22Rv1 (cell line): Measurements from ENCODE around the gene TOMM7.

Experiments used
- ZFX ChIP-seq: fragments of 450-650 bp; IDR thresholded peaks from 2 replicates; pipeline ENCODE4 v1.6.1; 2017; ENCODE audit warnings: antibody characterized with exemption, borderline replicate concordance
- TF ChIP-seq, protein P1 (sequence below): fragments of 450-650 bp; IDR thresholded peaks from 2 replicates; pipeline ENCODE4 v1.5.1; 2017; ENCODE audit warnings: mild to moderate bottlenecking

DNA sequence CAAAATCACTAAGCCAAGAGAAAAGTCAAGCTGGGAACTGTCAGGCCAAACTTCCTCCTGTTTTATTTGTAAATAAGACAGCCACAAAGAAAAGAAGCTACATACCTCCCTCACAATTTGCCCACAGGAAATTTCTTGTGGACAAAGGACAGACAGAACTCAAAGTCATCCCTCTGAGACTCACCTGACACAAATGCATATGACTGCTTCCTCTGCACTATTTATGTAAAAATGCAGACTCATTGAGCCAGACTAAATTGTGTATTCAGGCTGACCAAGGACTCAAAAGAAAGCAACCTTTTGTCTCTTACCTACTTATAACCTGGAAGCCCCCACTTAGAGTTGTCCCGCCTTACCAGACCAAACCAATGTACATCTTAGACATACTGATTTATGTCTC is 11.8 kb downstream of the TOMM7 start:
- TF ChIP-seq, protein P1, sequence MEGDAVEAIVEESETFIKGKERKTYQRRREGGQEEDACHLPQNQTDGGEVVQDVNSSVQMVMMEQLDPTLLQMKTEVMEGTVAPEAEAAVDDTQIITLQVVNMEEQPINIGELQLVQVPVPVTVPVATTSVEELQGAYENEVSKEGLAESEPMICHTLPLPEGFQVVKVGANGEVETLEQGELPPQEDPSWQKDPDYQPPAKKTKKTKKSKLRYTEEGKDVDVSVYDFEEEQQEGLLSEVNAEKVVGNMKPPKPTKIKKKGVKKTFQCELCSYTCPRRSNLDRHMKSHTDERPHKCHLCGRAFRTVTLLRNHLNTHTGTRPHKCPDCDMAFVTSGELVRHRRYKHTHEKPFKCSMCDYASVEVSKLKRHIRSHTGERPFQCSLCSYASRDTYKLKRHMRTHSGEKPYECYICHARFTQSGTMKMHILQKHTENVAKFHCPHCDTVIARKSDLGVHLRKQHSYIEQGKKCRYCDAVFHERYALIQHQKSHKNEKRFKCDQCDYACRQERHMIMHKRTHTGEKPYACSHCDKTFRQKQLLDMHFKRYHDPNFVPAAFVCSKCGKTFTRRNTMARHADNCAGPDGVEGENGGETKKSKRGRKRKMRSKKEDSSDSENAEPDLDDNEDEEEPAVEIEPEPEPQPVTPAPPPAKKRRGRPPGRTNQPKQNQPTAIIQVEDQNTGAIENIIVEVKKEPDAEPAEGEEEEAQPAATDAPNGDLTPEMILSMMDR, result no peak
- no peak for TF ChIP-seq ZFX
